ENCODE results near the gene TMEM150A. TPM values are rescaled to one million over a fixed set of nuclear protein-coding genes. Genes with fewer than 3 reads are reported as not detected.
A peak's percentile ranks its signal among the peaks of the same experiment; 100 is the strongest.
"Not testable (repeated sequence)": the region's sequence is repeated elsewhere in the genome, so short reads cannot be mapped to it uniquely, and the experiment has no call there.

TMEM150A gene
- total RNA-seq, 1 donor from 2014 or later, result 31.9 TPM

DNA sequence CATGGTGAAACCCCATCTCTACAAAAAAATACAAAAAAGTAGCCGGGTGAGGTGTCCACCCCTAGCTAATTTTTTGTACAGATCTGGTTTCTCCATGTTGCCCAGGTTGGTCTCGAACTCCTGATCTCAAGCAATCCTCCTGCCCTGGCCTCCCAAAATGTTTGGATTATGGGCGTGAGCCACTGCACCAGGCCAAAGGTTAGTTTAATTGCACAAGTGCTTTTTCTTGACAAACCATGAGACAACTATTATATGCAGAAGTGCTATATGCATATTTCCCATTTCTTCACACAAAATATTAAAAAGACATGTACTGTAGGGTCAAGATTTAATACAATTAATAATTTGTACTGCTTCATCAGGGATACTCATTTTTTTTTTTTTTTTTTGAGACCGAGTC, 36.2 kb downstream of the TMEM150A start:
- no peak for DNase-seq (ENCODE audit: low spot score)

DNA sequence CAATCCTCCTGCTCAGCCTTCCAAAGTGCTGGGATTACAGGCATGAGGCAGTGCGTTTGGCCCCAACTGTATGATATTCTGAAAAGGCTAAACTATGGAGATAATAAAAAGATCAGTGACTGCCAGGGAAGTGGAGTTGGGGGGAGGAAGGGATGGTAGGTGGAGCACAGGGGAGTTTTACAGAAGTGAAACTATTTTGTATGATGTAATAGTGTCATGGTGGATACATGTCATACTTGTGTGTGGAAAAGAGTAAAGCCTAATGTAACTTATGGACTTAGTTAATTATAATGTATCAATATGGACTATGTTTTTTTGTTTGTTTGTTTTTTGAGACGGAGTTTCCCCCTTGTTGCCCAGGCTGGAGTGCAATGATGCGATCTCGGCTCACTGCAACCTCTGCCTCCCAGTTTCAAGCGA, 38.3 kb downstream of the TMEM150A start:
- no peak for DNase-seq (ENCODE audit: low spot score)

DNA sequence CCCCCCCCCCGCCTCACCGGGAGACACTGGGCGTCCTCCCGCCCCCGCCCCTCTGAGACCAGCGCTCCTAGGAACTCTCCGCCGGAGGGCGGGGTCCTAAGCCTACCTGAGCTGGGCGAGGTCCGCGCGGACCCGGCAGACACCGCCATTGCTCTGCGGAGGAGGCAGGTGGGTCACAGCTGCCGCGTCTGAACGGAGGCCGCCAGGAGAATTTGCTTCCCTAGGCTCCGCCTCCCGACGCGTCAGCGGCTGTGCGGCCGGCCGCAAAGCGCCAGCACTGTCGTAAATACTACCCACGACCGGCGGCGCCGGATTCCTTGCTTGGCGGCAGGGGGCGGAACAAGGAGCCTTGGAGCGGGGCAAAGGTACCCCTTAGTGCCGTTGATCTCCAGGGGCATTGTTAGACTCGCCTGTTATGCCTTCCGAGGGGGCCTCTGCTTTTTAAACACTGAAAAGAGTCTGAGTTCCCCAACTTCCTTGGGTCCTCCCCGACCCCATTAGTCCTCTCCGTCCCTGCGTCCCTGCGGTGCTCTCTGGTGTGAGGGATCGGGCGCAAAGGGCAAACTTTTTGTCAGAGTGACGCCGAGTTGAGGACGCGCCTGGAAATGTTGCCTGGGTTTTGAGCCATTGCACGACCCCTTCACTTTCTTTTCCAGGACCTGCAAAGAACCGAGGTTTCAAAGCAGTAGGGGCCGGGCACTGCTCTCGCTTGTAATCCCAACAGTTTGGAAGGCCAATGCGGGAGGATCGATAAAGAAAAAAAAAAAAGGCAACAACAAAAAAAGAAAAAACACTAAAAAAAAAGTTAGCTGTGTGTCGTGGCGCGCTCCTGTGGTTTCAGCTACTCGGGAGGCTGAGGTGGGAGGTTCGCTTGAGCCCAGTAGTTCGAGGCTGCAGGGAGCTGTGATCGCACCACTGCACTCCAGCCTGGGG, 41.0 kb downstream of the TMEM150A start, which contains the start of gene GGCX:
TSS of gene GGCX (minus strand) at position 214 of the 933 bp plus-strand sequence. CDS start at position 149, 65 bp downstream.
- peak; percentile 96 for DNase-seq (ENCODE audit: low spot score)

- no peak for DNase-seq (ENCODE audit: low spot score)
Measured at GRCh38 chr2:85560812-85561279, 41.7 kb downstream of the TMEM150A start.

DNA sequence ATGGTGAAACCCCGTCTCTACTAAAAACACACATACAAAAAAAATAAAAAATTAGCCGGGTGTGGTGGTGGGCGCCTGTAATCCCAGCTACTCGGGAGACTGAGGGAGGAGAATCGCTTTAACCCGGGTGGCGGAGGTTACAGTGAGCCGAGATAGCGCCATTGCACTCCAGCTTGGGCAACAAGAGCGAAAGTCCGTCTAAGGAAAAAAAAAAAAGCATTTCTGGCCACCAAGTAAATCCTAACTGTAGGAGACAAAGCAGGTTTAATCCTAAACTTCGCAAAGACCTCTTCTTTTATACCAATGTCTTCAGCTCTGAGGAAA, 42.1 kb downstream of the TMEM150A start:
- DNase-seq (ENCODE audit: low spot score), result not testable (repeated sequence)

DNA sequence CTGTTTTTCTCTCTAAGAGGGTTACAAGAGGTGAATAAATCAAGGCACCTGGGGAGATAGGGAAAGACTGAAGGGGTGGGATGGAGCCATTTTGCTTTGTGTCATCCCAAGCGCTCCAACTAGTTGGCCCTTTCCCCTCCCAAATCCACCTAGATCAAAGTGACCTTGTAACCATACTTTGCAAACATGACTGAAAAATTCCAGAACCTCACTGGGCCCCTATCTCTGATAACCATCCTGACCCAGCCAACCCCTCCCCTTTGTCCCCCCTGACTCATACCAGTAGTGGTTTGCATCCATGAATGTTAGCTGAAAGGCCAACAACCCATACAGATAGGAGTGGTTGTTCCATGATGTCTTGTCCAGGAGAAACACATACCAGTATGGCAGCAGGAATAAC, 44.3 kb downstream of the TMEM150A start:
- no peak for DNase-seq (ENCODE audit: low spot score)

- DNase-seq (ENCODE audit: low spot score), result no peak
Measured at GRCh38 chr2:85557130-85557529, 45.4 kb downstream of the TMEM150A start.

DNA sequence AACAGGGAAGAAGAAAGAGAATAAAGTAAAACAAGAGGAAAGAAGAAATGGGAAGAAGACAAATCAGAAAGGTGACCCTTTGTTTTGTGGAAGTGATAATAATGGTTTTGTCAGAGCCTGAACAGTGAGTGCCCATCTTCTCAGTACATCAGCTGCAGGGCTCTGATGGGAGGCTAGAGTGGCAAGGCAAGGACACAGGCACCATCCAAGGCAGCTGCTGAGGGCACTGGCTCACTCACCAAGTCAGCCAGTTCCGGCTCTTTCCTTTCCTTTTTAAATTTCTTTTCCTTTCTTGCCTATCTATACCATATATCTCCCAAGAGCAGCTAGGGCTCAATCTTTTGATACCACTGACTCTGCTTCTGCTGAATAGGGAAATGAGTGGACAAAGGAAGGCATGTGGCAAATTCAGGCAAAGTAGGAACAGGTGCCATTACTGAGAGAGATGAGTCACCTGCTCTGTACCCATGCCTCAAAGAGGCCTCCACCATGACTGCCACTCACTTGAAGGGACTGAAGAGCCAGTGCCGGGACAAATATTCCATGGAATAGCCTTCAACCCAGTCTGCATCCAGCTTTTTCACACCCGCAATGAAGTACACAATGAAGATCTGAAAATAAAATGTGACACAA, 47.4 kb downstream of the TMEM150A start:
- DNase-seq (ENCODE audit: low spot score), result no peak

GRCh38 chr2:85553184-85553583, 49.3 kb downstream of the TMEM150A start:
- DNase-seq (ENCODE audit: low spot score), result no peak

DNA sequence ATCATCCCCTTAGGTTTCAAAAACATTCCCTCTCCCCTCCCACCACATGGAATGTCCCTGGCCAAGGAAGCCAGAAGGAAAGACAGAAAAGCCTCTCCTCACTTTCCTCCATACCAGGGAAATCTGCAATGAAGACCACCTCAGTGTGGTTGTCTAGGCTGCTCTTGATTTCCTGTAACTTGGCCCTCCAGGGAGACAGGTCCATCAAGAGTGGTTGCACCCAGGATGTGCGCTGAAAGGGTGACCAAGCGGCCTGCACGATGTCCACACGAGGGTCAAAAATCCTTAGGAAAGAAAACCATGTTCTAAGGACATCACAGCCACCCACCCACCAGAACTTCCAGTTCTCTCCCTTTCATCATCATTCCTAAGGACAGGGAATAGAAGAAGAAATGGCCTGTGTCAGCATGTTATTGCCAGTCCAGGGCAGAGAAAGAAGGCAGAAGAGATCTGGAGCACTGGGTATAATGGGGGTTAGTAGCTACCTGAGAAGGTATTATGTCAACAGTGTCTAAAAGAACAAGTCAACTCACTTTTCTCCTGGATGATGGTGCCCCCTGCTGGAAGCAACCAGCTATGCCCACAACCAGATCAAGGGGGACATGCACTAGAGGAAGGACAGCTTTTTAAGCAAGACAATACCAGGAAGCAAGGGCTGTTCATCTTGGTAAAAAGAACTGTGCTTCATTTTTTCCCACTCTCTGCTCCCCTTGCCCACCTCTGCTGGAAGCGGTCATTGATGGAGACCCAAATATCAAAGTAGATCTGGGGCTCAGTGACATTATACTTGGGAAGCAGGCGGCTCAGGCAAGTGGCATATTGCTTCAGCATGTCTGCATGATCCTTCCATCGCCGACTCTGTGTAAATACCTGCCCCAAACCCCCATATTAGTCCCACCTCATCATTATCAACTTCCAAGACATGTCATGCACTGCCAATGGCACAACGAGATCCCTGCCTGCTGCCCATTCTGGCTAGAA, 50.5 kb downstream of the TMEM150A start:
- peak; percentile 89 for DNase-seq (ENCODE audit: low spot score)

DNA sequence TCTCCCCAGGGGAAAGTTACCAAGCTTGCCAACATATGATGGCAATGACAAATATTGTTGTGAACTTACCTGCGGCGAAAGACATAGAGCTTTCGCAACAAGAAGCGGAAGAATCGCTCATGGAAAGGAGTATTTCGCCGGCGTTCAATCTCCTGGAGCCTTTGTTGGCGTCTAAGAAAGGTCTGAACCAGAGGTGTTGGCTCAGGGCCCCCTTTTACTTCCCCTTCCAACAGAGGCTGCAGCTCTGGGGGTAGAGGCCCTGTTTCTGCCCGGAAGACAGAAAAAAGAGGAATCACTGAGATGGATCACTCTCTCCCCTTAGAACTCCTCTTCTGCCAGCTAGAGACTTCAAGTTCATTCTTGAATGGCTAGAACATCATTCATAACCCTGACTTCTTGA, 52.0 kb downstream of the TMEM150A start:
- DNase-seq (ENCODE audit: low spot score), result no peak

DNA sequence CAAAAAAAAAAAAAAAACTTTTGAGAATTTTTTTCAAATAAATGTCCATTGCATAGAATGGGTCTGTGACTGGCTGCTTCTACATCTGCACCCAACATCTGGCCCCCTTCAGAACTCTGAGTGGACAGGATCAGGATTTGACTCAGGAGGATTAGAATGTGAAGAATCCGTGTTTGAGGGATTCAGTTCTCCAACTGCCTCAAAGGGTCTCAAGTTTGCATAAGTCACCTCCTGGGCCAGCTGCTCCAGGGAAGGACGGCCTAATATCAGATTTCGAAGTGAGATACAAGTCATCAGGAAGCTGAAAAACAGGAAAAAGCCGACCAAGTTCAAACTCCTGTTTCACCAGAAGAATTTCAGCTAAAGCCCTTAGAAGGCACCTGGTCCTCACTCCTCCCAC, 52.7 kb downstream of the TMEM150A start:
- DNase-seq (ENCODE audit: low spot score), result no peak

DNA sequence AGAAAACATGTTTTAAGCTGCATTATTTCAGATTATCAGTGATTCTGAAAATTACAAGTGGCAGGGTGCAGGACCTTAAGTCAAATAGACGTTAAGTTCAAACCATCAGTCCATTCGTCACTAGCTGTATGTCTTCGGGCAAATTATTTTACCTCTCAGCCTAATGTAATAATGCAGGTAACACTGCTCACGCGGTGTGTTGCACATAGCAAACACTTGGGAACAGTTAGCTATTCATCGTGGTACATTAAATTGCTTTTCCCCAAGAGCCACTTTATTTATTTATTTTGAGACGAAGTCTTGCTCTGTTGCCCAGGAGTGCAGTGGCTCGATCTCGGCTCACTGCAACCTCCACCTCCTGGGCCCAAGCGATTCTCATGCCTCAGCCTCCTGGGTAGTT, 53.4 kb downstream of the TMEM150A start:
- DNase-seq (ENCODE audit: low spot score), result no peak

- DNase-seq (ENCODE audit: low spot score), result no peak
Measured at GRCh38 chr2:85548608-85548900, 53.9 kb downstream of the TMEM150A start.

Other genes starting within 250 kb of the TMEM150A start
- 86.4 TPM for gene RETSAT, start 248.2 kb downstream of the TMEM150A start, total RNA-seq
- 30.3 TPM for gene ELMOD3, start 247.9 kb downstream of the TMEM150A start, total RNA-seq
- 125 TPM for gene CAPG, start 192.3 kb downstream of the TMEM150A start, total RNA-seq
- 9.9 TPM for gene SH2D6, start 184.0 kb downstream of the TMEM150A start, total RNA-seq
- 262 TPM for gene MAT2A, start 63.5 kb downstream of the TMEM150A start, total RNA-seq
- 77.4 TPM for gene GGCX, start 41.2 kb downstream of the TMEM150A start, total RNA-seq
- 178 TPM for gene VAMP8, start 25.1 kb downstream of the TMEM150A start, total RNA-seq
- 48.8 TPM for gene VAMP5, start 18.3 kb downstream of the TMEM150A start, total RNA-seq
- 94.1 TPM for gene RNF181, start 7.0 kb downstream of the TMEM150A start, total RNA-seq
- gene C2orf68, start 9.4 kb upstream of the TMEM150A start, total RNA-seq, result 47.8 TPM
- 44.1 TPM for gene USP39, start 13.5 kb upstream of the TMEM150A start, total RNA-seq
- 11.5 TPM for gene SFTPB, start 65.5 kb upstream of the TMEM150A start, total RNA-seq
- 0.95 TPM for gene GNLY, start 91.7 kb upstream of the TMEM150A start, total RNA-seq
- gene ATOH8, start 151.3 kb upstream of the TMEM150A start, total RNA-seq, result 9.0 TPM

All from mucosa of gallbladder (tissue), 1 donor.